ENCODE results near the gene NDUFB5. TPM values are rescaled to one million over a fixed set of nuclear protein-coding genes. Genes with fewer than 3 reads are reported as not detected.

Gene NDUFB5
- polyA plus RNA-seq, 3 donors from 2014 or later: 39.9 to 74.5 (median 61.1) TPM

- no peaks in the 10 kb centered on the region for H3K36me3 Mint-ChIP-seq
- no peaks in the 10 kb centered on the region for H3K27me3 Mint-ChIP-seq (ENCODE audit: low read depth in 3 of 3)
- no peak overlapping the region for H3K27ac Mint-ChIP-seq
Observed at GRCh38 chr3:179672918-179673317, 68.3 kb downstream of the NDUFB5 start.

GRCh38 chr3:179673523-179673922 is 68.9 kb downstream of the NDUFB5 start:
- Mint-ChIP-seq H3K27ac (no peak overlapping the region), H3K9me3 (peaks cover 0 to 2% (median 0%) of the 10 kb centered on the region in 6 donors), H3K27me3 (ENCODE audit: low read depth in 3 of 3) (no peaks in the 10 kb centered on the region), H3K4me3 (no peak overlapping the region), H3K36me3 (no peaks in the 10 kb centered on the region), H3K4me1 (no peaks in the 10 kb centered on the region)
- no peak for DNase-seq

More at GRCh38 chr3:179672918-179673317, 68.3 kb downstream of the NDUFB5 start:
- H3K9me3 Mint-ChIP-seq: peaks cover 0 to 2% (median 0%) of the 10 kb centered on the region in 6 donors
- DNase-seq: no peak
- no peak overlapping the region for H3K4me3 Mint-ChIP-seq
- no peaks in the 10 kb centered on the region for H3K4me1 Mint-ChIP-seq

GRCh38 chr3:179676081-179676480 is 71.5 kb downstream of the NDUFB5 start:
- Mint-ChIP-seq H3K9me3 (peaks cover 0 to 2% (median 0%) of the 10 kb centered on the region in 6 donors), H3K4me1 (no peaks in the 10 kb centered on the region), H3K36me3 (no peaks in the 10 kb centered on the region), H3K4me3 (no peak overlapping the region), H3K27ac (no peak overlapping the region), H3K27me3 (ENCODE audit: low read depth in 3 of 3) (no peaks in the 10 kb centered on the region)
- no peak for DNase-seq

Other genes starting within 250 kb of the NDUFB5 start
- gene GNB4, start 153.3 kb upstream of the NDUFB5 start, polyA plus RNA-seq: 10 to 100 TPM in 1 of 3 donors, 1 to 10 TPM in 2; 2.2 to 12.3 (median 3.0) TPM
- gene ACTL6A, start 41.9 kb upstream of the NDUFB5 start, polyA plus RNA-seq: 10 to 100 TPM; 25.6 to 46.1 (median 34.5) TPM
- 10 to 100 TPM; 49.0 to 61.8 (median 53.6) TPM for gene MRPL47, start 156 bp upstream of the NDUFB5 start, polyA plus RNA-seq
- 1 to 10 TPM; 2.3 to 3.5 (median 2.6) TPM for gene USP13, start 48.2 kb downstream of the NDUFB5 start, polyA plus RNA-seq

Data from immature natural killer cell (primary cell).